Breast epithelium (tissue), 4 donors: ENCODE measurements around the gene GAB2. TPM values are rescaled to one million over a fixed set of nuclear protein-coding genes. Genes with fewer than 3 reads are reported as not detected.

Experiments
- DNase-seq, 2 donors: peaks; one replicate each; pipeline ENCODE4 v3.0.0-alpha.2; 2019; ENCODE audit warnings: low spot score in 2 of 2
- H3K27ac ChIP-seq, 2 donors: fragments of 200-600 bp; sonication (generic) in 1 of 2; one replicate each; pipeline ENCODE4 v1.5.1; 2016 to 2019; ENCODE audit warnings: mild to moderate bottlenecking in 1 of 2
- H3K27me3 ChIP-seq, 2 donors: fragments of 200-600 bp; sonication (generic) in 1 of 2; one replicate each; pipeline versions ENCODE4 v1.5.1 to v1.6.0; 2017 to 2019; ENCODE audit warnings: control low read depth in 1 of 2, mild to moderate bottlenecking in 1 of 2
- H3K36me3 ChIP-seq: fragments of 200-600 bp; one replicate; pipeline ENCODE4 v1.5.1; 2019
- H3K4me1 ChIP-seq, 2 donors: fragments of 200-600 bp; sonication (generic); one replicate each; pipeline ENCODE4 v1.5.1; 2016 to 2019; ENCODE audit warnings: control low read depth in 1 of 2
- H3K4me3 ChIP-seq, 3 donors: fragments of 200-600 bp; sonication (generic); 1 replicate in 2 of 3; 2 replicates in 1 of 3; pipeline ENCODE4 v1.5.1; 2016 to 2019; ENCODE audit warnings: mild to moderate bottlenecking in 3 of 3, moderate library complexity in 2 of 3
- H3K9me3 ChIP-seq, 2 donors: fragments of 200-600 bp; sonication (generic) in 1 of 2; one replicate each; pipeline ENCODE4 v1.5.1; 2016 to 2019; ENCODE audit warnings: control low read depth in 1 of 2
- POLR2A ChIP-seq: fragments of 450-650 bp; IDR thresholded peaks from one replicate; pipeline ENCODE4 v1.6.1; 2016; ENCODE audit warnings: antibody characterized with exemption, mild to moderate bottlenecking, moderate library complexity
- POLR2AphosphoS5 ChIP-seq, 3 donors: sonication (generic); formaldehyde crosslinking; IDR thresholded peaks; one replicate each; pipeline ENCODE4 v1.6.1; 2017; ENCODE audit warnings: antibody characterized with exemption in 3 of 3
- intact Hi-C: fragments of 100-400 bp; cut with DNase I; formaldehyde crosslinking; loops from one replicate; pipeline ENCODE4 v1.15.1; 2023; ENCODE audit warnings: low total_unique reads
- total RNA-seq, 3 donors: library from RNA; depleted of rRNA; stranded (reverse); fragments of >200 nt; gene quantifications; one replicate each; pipeline ENCODE4 v1.1.0, GENCODE V29; 2016
- TF ChIP-seq, protein P1 (sequence below), 3 donors: fragments of 450-650 bp; IDR thresholded peaks; one replicate each; pipeline ENCODE4 v1.5.1; 2016 to 2017; ENCODE audit warnings: antibody characterized with exemption in 3 of 3, mild to moderate bottlenecking in 3 of 3, moderate library complexity in 3 of 3

GAB2 gene
- total RNA-seq, 3 donors from 2014 or later: 22.9 to 43.8 (median 24.9) TPM

DNA sequence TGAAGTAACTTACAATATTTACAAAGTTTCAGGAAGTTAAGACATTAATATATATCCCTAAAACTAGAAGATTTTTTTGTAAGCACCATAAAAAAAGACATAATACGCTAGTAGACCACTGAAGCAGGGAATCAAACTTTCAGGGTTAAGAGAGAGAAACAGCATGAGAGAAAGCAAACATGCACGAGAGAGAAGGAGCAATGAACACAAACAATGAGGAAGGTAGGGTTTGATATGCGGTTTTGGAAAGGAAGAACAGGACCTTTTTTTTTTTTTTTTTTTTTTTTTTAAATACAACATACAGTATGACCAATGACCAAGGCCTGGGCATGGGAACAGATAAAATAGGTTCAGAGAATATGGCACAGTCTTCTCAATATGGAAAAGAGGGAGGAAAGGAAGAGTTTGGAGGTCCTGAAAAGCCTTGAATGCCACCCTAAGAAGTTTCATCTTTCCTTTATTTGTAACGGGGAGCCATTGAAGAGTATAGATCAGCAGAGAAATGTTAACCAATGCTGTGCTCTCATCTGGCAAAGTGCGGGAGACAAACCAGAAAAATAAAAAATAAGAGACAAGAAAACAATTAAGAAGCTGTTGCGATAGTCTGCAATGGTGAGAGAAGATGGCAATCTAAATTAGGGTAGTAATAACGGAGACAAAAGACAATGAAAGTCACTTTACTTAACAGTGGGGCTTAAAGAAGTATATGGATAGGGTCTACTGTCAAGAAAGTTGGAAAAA is 127.9 kb downstream of the GAB2 start:
- Histone ChIP-seq H3K4me1 (no peaks in the 10 kb centered on the region), H3K36me3 (no peaks in the 10 kb centered on the region), H3K4me3 (no peak overlapping the region), H3K27ac (no peak overlapping the region), H3K9me3 (no peaks in the 10 kb centered on the region), H3K27me3 (no peaks in the 10 kb centered on the region)
- DNase-seq: no peak
- TF ChIP-seq POLR2AphosphoS5 (IDR thresholded peaks at IDR 0.05): no peak
- no peak for TF ChIP-seq POLR2A
- TF ChIP-seq, protein P1, sequence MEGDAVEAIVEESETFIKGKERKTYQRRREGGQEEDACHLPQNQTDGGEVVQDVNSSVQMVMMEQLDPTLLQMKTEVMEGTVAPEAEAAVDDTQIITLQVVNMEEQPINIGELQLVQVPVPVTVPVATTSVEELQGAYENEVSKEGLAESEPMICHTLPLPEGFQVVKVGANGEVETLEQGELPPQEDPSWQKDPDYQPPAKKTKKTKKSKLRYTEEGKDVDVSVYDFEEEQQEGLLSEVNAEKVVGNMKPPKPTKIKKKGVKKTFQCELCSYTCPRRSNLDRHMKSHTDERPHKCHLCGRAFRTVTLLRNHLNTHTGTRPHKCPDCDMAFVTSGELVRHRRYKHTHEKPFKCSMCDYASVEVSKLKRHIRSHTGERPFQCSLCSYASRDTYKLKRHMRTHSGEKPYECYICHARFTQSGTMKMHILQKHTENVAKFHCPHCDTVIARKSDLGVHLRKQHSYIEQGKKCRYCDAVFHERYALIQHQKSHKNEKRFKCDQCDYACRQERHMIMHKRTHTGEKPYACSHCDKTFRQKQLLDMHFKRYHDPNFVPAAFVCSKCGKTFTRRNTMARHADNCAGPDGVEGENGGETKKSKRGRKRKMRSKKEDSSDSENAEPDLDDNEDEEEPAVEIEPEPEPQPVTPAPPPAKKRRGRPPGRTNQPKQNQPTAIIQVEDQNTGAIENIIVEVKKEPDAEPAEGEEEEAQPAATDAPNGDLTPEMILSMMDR (IDR thresholded peaks at IDR 0.05): no peak
- intact Hi-C loops: no loop called here

DNA sequence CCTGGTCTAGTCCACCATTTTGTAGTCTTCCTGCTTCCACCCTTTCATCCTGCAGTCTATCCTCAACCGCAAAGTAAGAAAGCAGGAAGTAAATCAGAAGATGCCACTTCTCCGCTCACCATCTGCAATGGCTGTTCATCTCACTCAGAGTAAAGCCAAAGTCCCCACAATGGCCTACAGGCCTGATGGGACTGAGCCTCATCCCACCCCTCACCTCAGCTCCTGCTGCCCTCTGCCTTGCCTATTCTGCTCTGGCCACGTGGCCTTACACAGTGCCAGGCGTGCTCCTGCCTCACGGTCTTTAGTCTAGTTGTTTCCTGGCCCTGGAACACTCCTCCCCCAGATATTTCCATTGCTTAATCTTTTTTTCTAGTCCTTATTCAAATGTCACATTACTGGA is 133.4 kb downstream of the GAB2 start:
- TF ChIP-seq POLR2AphosphoS5 (IDR thresholded peaks at IDR 0.05): no peak
- TF ChIP-seq, protein P1 (IDR thresholded peaks at IDR 0.05): no peak
- no peak for TF ChIP-seq POLR2A
- Histone ChIP-seq H3K4me3 (no peak overlapping the region), H3K4me1 (no peaks in the 10 kb centered on the region), H3K27ac (no peak overlapping the region), H3K27me3 (no peaks in the 10 kb centered on the region), H3K36me3 (no peaks in the 10 kb centered on the region), H3K9me3 (no peaks in the 10 kb centered on the region)
- intact Hi-C loops: no loop called here
- DNase-seq: no peak

DNA sequence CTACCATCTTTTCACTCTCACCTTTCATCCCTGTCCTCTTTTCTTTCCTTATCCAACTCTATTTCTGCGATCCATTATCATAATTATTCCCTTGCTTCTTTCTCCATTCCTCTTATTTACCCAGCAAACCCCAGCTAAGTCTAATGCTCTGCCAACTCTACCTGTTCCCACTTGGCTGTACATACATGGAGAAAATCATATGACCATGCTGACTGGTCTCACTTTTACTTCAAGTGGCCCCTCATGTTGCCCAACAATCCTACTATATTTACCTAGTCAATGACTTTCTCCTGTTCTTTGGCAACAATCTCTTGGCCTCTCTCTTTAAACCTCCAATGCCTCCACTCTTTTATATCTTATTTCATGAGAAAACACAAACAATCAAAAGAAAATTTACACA is 134.8 kb downstream of the GAB2 start:
- Histone ChIP-seq H3K27ac (no peak overlapping the region), H3K27me3 (no peaks in the 10 kb centered on the region), H3K4me1 (no peaks in the 10 kb centered on the region), H3K36me3 (no peaks in the 10 kb centered on the region), H3K9me3 (no peaks in the 10 kb centered on the region), H3K4me3 (no peak overlapping the region)
- no peak for DNase-seq
- TF ChIP-seq POLR2AphosphoS5 (IDR thresholded peaks at IDR 0.05) (no peak), POLR2A (no peak)
- TF ChIP-seq, protein P1 (IDR thresholded peaks at IDR 0.05): no peak
- intact Hi-C loops: no loop called here

DNA sequence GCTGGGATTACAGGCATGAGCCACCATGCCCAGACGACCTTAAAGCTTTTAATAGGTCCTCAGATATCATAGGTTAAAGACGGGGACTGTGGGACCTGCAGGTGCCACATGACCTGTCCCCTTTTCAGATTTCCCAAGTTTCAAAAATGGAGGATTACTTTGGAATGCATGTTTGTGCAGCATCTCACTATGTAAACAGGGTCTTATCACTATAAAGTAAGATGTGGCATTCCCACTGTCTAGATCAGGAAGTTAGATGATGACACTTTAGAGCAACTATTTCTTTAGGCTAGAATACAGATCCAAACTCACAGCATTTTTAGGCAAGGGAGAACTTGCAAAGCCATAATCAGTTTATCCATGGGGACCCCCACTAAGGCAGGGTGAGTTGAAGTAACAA is 136.1 kb downstream of the GAB2 start:
- no peak for DNase-seq
- H3K27me3 ChIP-seq: no peaks in the 10 kb centered on the region
- H3K27ac ChIP-seq: no peak overlapping the region
- H3K4me3 ChIP-seq: no peak overlapping the region
- no peaks in the 10 kb centered on the region for H3K9me3 ChIP-seq
- H3K36me3 ChIP-seq: no peaks in the 10 kb centered on the region
- intact Hi-C loops: no loop called here
- no peaks in the 10 kb centered on the region for H3K4me1 ChIP-seq
- TF ChIP-seq POLR2AphosphoS5 (IDR thresholded peaks at IDR 0.05): no peak
- no peak for TF ChIP-seq POLR2A
- TF ChIP-seq, protein P1 (IDR thresholded peaks at IDR 0.05): no peak

GRCh38 chr11:78277314-78277994 is 140.2 kb downstream of the GAB2 start:
- intact Hi-C loops: no loop called here
- H3K27ac ChIP-seq: no peak overlapping the region

More at GRCh38 chr11:78277314-78277994, 140.2 kb downstream of the GAB2 start:
- no peak for TF ChIP-seq POLR2A
- TF ChIP-seq, protein P1 (IDR thresholded peaks at IDR 0.05): no peak
- TF ChIP-seq POLR2AphosphoS5 (IDR thresholded peaks at IDR 0.05): no peak
- Histone ChIP-seq H3K4me3 (no peak overlapping the region), H3K4me1 (no peaks in the 10 kb centered on the region), H3K27me3 (no peaks in the 10 kb centered on the region), H3K36me3 (no peaks in the 10 kb centered on the region), H3K9me3 (peaks cover 9% of the 10 kb centered on the region in 2 donors)
- DNase-seq: no peak
